K562 (cell line): ENCODE measurements around the gene BPTF. TPM values are rescaled to one million over a fixed set of nuclear protein-coding genes. Genes with fewer than 3 reads are reported as not detected.

Source experiments
- ATAC-seq: fragments of 200-7000 bp; cut with Tn5 transposase; 3 replicates; pipeline ENCODE4 v1.9.1; 2020; ENCODE audit warnings: moderate library complexity
- BruUV-seq: library from RNA; stranded (reverse); fragments of 400-500 nt; replicated peaks from 2 replicates; lab custom pipeline; 2021; lab: Mats Ljungman, UMichigan
- CTCF ChIA-PET: fragments of 300-600 bp; formaldehyde crosslinking; extraction: SDS; loops from one replicate; lab custom pipeline; 2021; ENCODE audit warnings: low intra/inter-chr PET ratio; lab: Yijun Ruan, JAX
- POLR2A ChIA-PET: fragments of 300-600, 350-650 bp; sonication (Branson Sonifier 250); formaldehyde crosslinking; extraction: SDS; loops from one replicate; lab custom pipeline; 2021; ENCODE audit warnings: antibody characterized with exemption, inconsistent platforms; lab: Yijun Ruan, JAX
- DNase-seq, 4 experiments: peaks; one replicate each; pipeline versions ENCODE4 v3.0.0 to v3.0.0-alpha.2; 2011 to 2018; ENCODE audit warnings: low spot score in 3 of 4, mixed read lengths in 3 of 4; ENCODE audit errors: extremely low read depth in 1 of 4
- FAIRE-seq: peaks from 2 replicates; lab custom pipeline; 2011; peaks lifted over from hg19 to GRCh38; lab: Jason Lieb, UNC
- H2AFZ ChIP-seq: 2 replicates; pipeline ENCODE4 v1.6.0; 2011; ENCODE audit warnings: low read depth, low read length, control low read depth, inconsistent platforms
- H3K27ac ChIP-seq: fragments of 200-600 bp; 3 replicates; pipeline ENCODE4 v1.8.0; 2011; ENCODE audit warnings: low read depth, mild to moderate bottlenecking, control low read depth, inconsistent platforms, low read length, moderate library complexity, mixed read lengths; ENCODE audit errors: extremely low read depth
- H3K27me3 ChIP-seq, 2 experiments: fragments of 300-600 bp in 1 of 2; 2 replicates in 1 of 2; 3 replicates in 1 of 2; pipeline versions ENCODE4 v1.6.0 to v1.8.0; 2011; ENCODE audit warnings: inconsistent platforms in 2 of 2, low read length in 2 of 2, mild to moderate bottlenecking in 1 of 2, mixed read lengths in 1 of 2, moderate library complexity in 1 of 2; ENCODE audit not compliant: control insufficient read depth in 2 of 2, insufficient read depth in 2 of 2
- H3K36me3 ChIP-seq: fragments of 300-600 bp; 3 replicates; pipeline ENCODE4 v1.8.0; 2011; ENCODE audit warnings: mild to moderate bottlenecking, low read length, inconsistent platforms; ENCODE audit not compliant: control insufficient read depth, insufficient read depth
- H3K4me1 ChIP-seq, 2 experiments: fragments of 200-600 bp in 1 of 2; replicated peaks in 1 of 2; 2 replicates in 1 of 2; 3 replicates in 1 of 2; pipeline versions ENCODE4 v1.5.1 to v1.8.0; 2011; ENCODE audit warnings: inconsistent platforms in 2 of 2, low read length in 2 of 2, mild to moderate bottlenecking in 1 of 2, mixed read lengths in 1 of 2, moderate library complexity in 1 of 2; ENCODE audit not compliant: control insufficient read depth in 2 of 2, insufficient read depth in 2 of 2
- H3K4me2 ChIP-seq: 2 replicates; pipeline ENCODE4 v1.6.1; 2011; ENCODE audit warnings: low read length, control low read depth, inconsistent platforms, mixed read lengths; ENCODE audit not compliant: insufficient read depth
- H3K4me3 ChIP-seq: fragments of 200-600 bp; sonication (generic), shearing (Covaris generic); 2 replicates; pipeline ENCODE4 v1.5.1; 2016; ENCODE audit warnings: control low read depth, inconsistent platforms
- H3K79me2 ChIP-seq: fragments of 200-600 bp; 3 replicates; pipeline ENCODE4 v1.8.0; 2011; ENCODE audit warnings: low read length, inconsistent platforms; ENCODE audit not compliant: control insufficient read depth, insufficient read depth
- H3K9ac ChIP-seq, 2 experiments: 2 replicates each; pipeline versions ENCODE4 v1.6.0 to v1.6.1; 2011; ENCODE audit warnings: low read depth in 2 of 2, low read length in 2 of 2, control low read depth in 1 of 2, inconsistent platforms in 1 of 2, mild to moderate bottlenecking in 1 of 2, mixed read lengths in 1 of 2; ENCODE audit not compliant: insufficient read depth in 1 of 2
- H3K9me1 ChIP-seq: one replicate; pipeline ENCODE4 v1.6.0; 2011; ENCODE audit warnings: inconsistent platforms, mild to moderate bottlenecking, low read length, moderate library complexity; ENCODE audit not compliant: control insufficient read depth, insufficient read depth
- H3K9me3 ChIP-seq: replicated peaks from 2 replicates; pipeline ENCODE4 v1.5.1; 2011; ENCODE audit warnings: low read depth, low read length, inconsistent platforms; ENCODE audit not compliant: control insufficient read depth, insufficient read depth
- H4K20me1 ChIP-seq: replicated peaks from 2 replicates; pipeline ENCODE4 v1.6.1; 2011; ENCODE audit warnings: low read length, inconsistent platforms, mixed read lengths; ENCODE audit not compliant: control insufficient read depth, insufficient read depth
- BMI1 ChIP-seq: fragments of 150-350 bp; IDR thresholded peaks from 2 replicates; pipeline ENCODE4 v1.6.1; 2014; ENCODE audit warnings: low read length
- CCNT2 ChIP-seq: IDR thresholded peaks from 2 replicates; pipeline ENCODE4 v1.6.1; 2011; ENCODE audit warnings: borderline replicate concordance, low read depth, mild to moderate bottlenecking, moderate library complexity, mixed read lengths, low read length; ENCODE audit not compliant: insufficient read length; ENCODE audit errors: extremely low read depth
- CEBPB ChIP-seq: fragments of 450-650 bp; IDR thresholded peaks from 2 replicates; pipeline ENCODE4 v1.6.1; 2016; ENCODE audit warnings: missing genetic modification characterization, missing compliant biosample characterization
- HMG20A ChIP-seq: fragments of 450-650 bp; formaldehyde crosslinking; conservative IDR thresholded peaks from 2 replicates; pipeline ENCODE4 v1.4.0; 2020; ENCODE audit warnings: mild to moderate bottlenecking, mixed read lengths
- PTBP1 ChIP-seq: fragments of 200-400 bp; formaldehyde crosslinking; IDR thresholded peaks from 2 replicates; pipeline ENCODE4 v1.6.1; 2017; ENCODE audit warnings: low read depth, low read length
- SRSF1 ChIP-seq: fragments of 200-400 bp; formaldehyde crosslinking; IDR thresholded peaks from 2 replicates; pipeline ENCODE4 v1.6.1; 2017; ENCODE audit warnings: mild to moderate bottlenecking, low read depth, low read length, moderate library complexity
- ZBTB12 ChIP-seq: fragments of 250-450 bp; sonication (Bioruptor Pico); IDR thresholded peaks from 2 replicates; pipeline ENCODE4 v1.4.0; 2020
- ZC3H8 ChIP-seq: fragments of 450-650 bp; IDR thresholded peaks from 2 replicates; pipeline ENCODE4 v1.6.1; 2017
- ZNF639 ChIP-seq, 2 experiments: fragments of 200-800 bp in 1 of 2; sonication (Bioruptor generic) in 1 of 2; sonication (generic) in 1 of 2; formaldehyde crosslinking in 1 of 2; IDR thresholded peaks in 1 of 2; conservative IDR thresholded peaks in 1 of 2; 2 replicates each; pipeline versions ENCODE4 v1.5.0 to v1.6.1; 2016 to 2020; ENCODE audit warnings: missing compliant biosample characterization in 1 of 2, missing genetic modification characterization in 1 of 2, missing genetic modification reagents in 1 of 2
- WGBS: fragments of 100-300 bp; shearing (Covaris generic); methylation state at CpG from one replicate; pipeline ENCODE4 v1.1.6; 2016; ENCODE audit warnings: low coverage, mixed read lengths; ENCODE audit not compliant: insufficient coverage; ENCODE audit errors: missing lambda C conversion rate; 5-methylcytosine and 5-hydroxymethylcytosine counted together
- in situ Hi-C: fragments of 300-500 bp; cut with MboI; formaldehyde crosslinking; loops from 4 replicates; pipeline ENCODE4 v1.15.0; 2018; ENCODE audit warnings: inconsistent platforms, mixed read lengths
- intact Hi-C: fragments of 100-400 bp; cut with micrococcal nuclease; formaldehyde crosslinking; loops from 2 replicates; pipeline ENCODE4 v1.14.2; 2022
- polyA plus RNA-seq, 8 experiments: library from polyadenylated mRNA; depleted of rRNA in 4 of 8; stranded (reverse) in 5 of 8; unstranded in 3 of 8; fragments of >200 nt; fragmentation: Nextera tagmentation in 2 of 8; fragmentation: Illumina TruSeq in 1 of 8; extraction: Ambion mirVana in 2 of 8; extraction: Trizol in 1 of 8; gene quantifications; 2 replicates each; pipeline versions ENCODE4 v1.2.1 to v1.2.3, GENCODE V29; 2011 to 2014; ENCODE audit warnings: inconsistent platforms in 1 of 8, missing spikeins in 1 of 8
- total RNA-seq, 7 experiments: library from RNA; depleted of rRNA in 6 of 7; stranded (reverse); fragments of >200 nt in 6 of 7; fragmentation: Illumina TruSeq in 2 of 7; extraction: Trizol in 2 of 7; gene quantifications; 2 replicates each; pipeline versions ENCODE4 v1.2.1 to v1.2.3, GENCODE V29; 2011 to 2021; ENCODE audit warnings: low replicate concordance in 1 of 7
- TF ChIP-seq, protein P1 (sequence below): fragments of 250-450 bp; sonication (Bioruptor Pico); IDR thresholded peaks from 2 replicates; pipeline ENCODE4 v1.8.0; 2021; ENCODE audit warnings: moderate library complexity, mild to moderate bottlenecking, inconsistent platforms

BPTF gene
- total and polyA plus RNA-seq, 9 of the 15 experiments (the other 6 are each of a cell fraction or from before 2014, with no cell fraction given) = 12.5 to 52.1 (median 26.9) TPM

GRCh38 chr17:67911059-67911782 is 85.9 kb downstream of the BPTF start:
- no peak for DNase-seq
- no peaks in the 10 kb centered on the region for H3K79me2 ChIP-seq
- H3K9me1 ChIP-seq = no peaks in the 10 kb centered on the region
- no peak for FAIRE-seq
- H3K9ac ChIP-seq = no peak overlapping the region
- CTCF ChIA-PET = no interaction called here
- peaks cover 66% of the 10 kb centered on the region for H3K36me3 ChIP-seq
- BruUV-seq = no TSS peak
- TF ChIP-seq ZC3H8 (no peak), ZNF639 (CRISPR knock-in tag; conservative IDR thresholded peaks at IDR 0.05 in 1 of 2, IDR thresholded peaks at IDR 0.05 in 1 of 2) (no peak), PTBP1 (no peak), HMG20A (no peak), ZBTB12 (CRISPR knock-in tag) (no peak), CCNT2 (no peak), BMI1 (no peak), SRSF1 (no peak), CEBPB (tag) (no peak)
- TF ChIP-seq, protein P1, sequence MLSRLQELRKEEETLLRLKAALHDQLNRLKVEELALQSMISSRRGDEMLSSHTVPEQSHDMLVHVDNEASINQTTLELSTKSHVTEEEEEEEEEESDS (CRISPR knock-in tag) = no peak
- TF ChIP-seq, all 486 proteins: peak for 0
- intact Hi-C loops = no loop called here
- no peaks in the 10 kb centered on the region for H3K27me3 ChIP-seq
- ATAC-seq = no peak
- H3K27ac ChIP-seq = no peak overlapping the region
- H3K4me2 ChIP-seq = no peak overlapping the region
- H4K20me1 ChIP-seq = no peaks in the 10 kb centered on the region
- POLR2A ChIA-PET = interaction anchor here (0.6 to 1.2 kb wide), 2 partner anchors 82 to 127 kb away, joined by 3 read pairs; no protein-coding TSS in a partner anchor
- no peaks in the 10 kb centered on the region for H3K9me3 ChIP-seq
- H2AFZ ChIP-seq = no peak overlapping the region
- 91% methylated on average over 10 of the region's 10 CpGs for WGBS
- in situ Hi-C loops = no loop called here
- no peak overlapping the region for H3K4me3 ChIP-seq
- H3K4me1 ChIP-seq = no peaks in the 10 kb centered on the region
